MCF 10A (cell line): Measurements from ENCODE around the gene ABHD15. TPM values are rescaled to one million over a fixed set of nuclear protein-coding genes. Genes with fewer than 3 reads are reported as not detected.

Experiments used
- BruUV-seq: library from RNA; stranded (reverse); fragments of 400-500 nt; replicated peaks from 2 replicates; lab custom pipeline; 2021; lab: Mats Ljungman, UMichigan
- CTCF ChIA-PET: fragments of 300-600 bp; sonication (Branson Sonifier 250); formaldehyde crosslinking; extraction: SDS; loops from one replicate; lab custom pipeline; 2021; ENCODE audit warnings: antibody characterized with exemption, inconsistent platforms; lab: Yijun Ruan, JAX
- POLR2A ChIA-PET: fragments of 300-600, 350-650 bp; sonication (Branson Sonifier 250); formaldehyde crosslinking; extraction: SDS; loops from one replicate; lab custom pipeline; 2020; ENCODE audit warnings: antibody characterized with exemption, inconsistent platforms; lab: Yijun Ruan, JAX
- DNase-seq: peaks from one replicate; pipeline ENCODE4 v3.0.0-alpha.2; 2018; ENCODE audit not compliant: unreplicated experiment
- H3K27ac Mint-ChIP-seq: one replicate; pipeline ENCODE4 v1.8.0; 2022; ENCODE audit warnings: mild to moderate bottlenecking, low read depth, mixed read lengths; ENCODE audit not compliant: unreplicated experiment
- H3K27me3 Mint-ChIP-seq: one replicate; pipeline ENCODE4 v1.8.0; 2022; ENCODE audit warnings: mixed read lengths; ENCODE audit not compliant: insufficient read depth, unreplicated experiment
- H3K36me3 Mint-ChIP-seq: one replicate; pipeline ENCODE4 v1.8.0; 2022; ENCODE audit warnings: mild to moderate bottlenecking, moderate library complexity, mixed read lengths; ENCODE audit not compliant: insufficient read depth, unreplicated experiment
- H3K4me1 Mint-ChIP-seq: one replicate; pipeline ENCODE4 v1.8.0; 2022; ENCODE audit warnings: mixed read lengths; ENCODE audit not compliant: insufficient read depth, unreplicated experiment
- H3K4me3 Mint-ChIP-seq: one replicate; pipeline ENCODE4 v1.8.0; 2022; ENCODE audit warnings: mild to moderate bottlenecking, moderate library complexity, mixed read lengths; ENCODE audit not compliant: unreplicated experiment
- H3K9me3 Mint-ChIP-seq: one replicate; pipeline ENCODE4 v1.8.0; 2022; ENCODE audit warnings: mixed read lengths; ENCODE audit not compliant: unreplicated experiment
- CTCF ChIP-seq: fragments of 200-600 bp; IDR thresholded peaks from one replicate; pipeline ENCODE4 v1.8.0; 2022; ENCODE audit warnings: antibody characterized with exemption, mild to moderate bottlenecking; ENCODE audit not compliant: unreplicated experiment
- intact Hi-C: fragments of 100-400 bp; cut with micrococcal nuclease; formaldehyde crosslinking; loops from 2 replicates; pipeline ENCODE4 v1.14.1; 2022
- total RNA-seq: library from RNA; stranded (reverse); gene quantifications from 2 replicates; pipeline ENCODE4 v1.2.3, GENCODE V29; 2022

ABHD15 gene
- total RNA-seq, 1 experiment from 2014 or later: 2.8 TPM

DNA sequence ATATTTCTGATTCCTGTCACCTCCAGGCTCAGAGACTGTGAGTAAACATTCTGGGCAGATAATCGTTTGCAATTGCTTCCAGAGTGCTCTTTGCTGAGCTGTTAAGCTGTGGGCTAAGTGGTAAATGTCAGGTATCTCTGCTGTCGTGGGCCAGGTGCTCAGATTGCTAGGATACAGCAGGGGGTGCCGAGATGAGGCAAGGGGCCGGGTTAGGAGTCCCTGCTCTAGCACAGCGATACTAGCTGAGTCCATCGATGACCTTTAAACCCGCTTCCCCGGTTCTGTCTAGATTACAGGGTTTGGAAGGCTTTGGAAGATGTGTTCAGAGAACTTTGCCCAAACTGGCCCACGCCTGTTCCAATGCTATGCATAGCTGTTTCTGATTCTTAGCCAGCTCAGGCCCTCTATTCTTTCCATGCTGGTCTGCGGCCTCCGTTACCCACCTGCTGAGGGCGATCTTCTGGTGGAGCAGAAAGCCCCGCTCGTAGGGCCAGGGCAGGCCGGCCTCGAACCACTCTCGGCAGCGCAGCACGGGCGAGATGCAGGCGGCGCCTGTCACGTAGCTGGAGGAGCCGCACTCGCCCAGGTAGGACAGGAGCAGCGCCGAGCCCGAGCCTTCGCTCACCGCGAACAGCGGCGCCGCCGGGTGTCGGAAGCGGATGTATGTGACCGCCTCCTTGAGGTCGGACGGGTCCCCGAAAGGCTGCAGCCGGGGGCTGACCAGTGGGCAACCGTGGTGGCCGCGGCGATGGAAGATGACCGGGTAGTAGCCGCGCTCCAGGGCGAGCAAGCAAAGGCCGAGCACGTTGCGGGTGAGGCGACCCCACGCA, 979 bp downstream of the ABHD15 start:
- TF ChIP-seq CTCF: no peak
- no peak overlapping the region for H3K4me3 Mint-ChIP-seq
- no peaks in the 10 kb centered on the region for H3K27me3 Mint-ChIP-seq
- DNase-seq: no peak
- intact Hi-C loops: no loop called here
- ChIA-PET POLR2A (interaction anchor here (1.4 to 5.8 kb wide), 3 partner anchors 11 to 272 kb away, joined by 4 to 43 read pairs (median 23); partner anchors contain the start of genes ANKRD13B and NUFIP2), CTCF (interaction anchor here (0.6 to 2.1 kb wide), 5 partner anchors 9 to 598 kb away, joined by 3 to 5 read pairs (median 3); no protein-coding TSS in a partner anchor)
- peaks cover 6% of the 10 kb centered on the region for H3K36me3 Mint-ChIP-seq
- no TSS peak for BruUV-seq
- H3K9me3 Mint-ChIP-seq: no peaks in the 10 kb centered on the region
- peaks cover 9% of the 10 kb centered on the region for H3K4me1 Mint-ChIP-seq
- H3K27ac Mint-ChIP-seq: no peak overlapping the region

GRCh38 chr17:29563816-29564215, 3.0 kb downstream of the ABHD15 start:
- no peak overlapping the region for H3K27ac Mint-ChIP-seq
- ChIA-PET POLR2A (interaction anchor here (0.7 kb wide), 1 partner anchor 27 kb away, joined by 3 read pairs; no protein-coding TSS in a partner anchor), CTCF (interaction anchor here (0.7 to 1.4 kb wide), 3 partner anchors 29 to 395 kb away, joined by 3 to 5 read pairs (median 3); partner anchors contain the start of gene ANKRD13B)
- H3K4me3 Mint-ChIP-seq: no peak overlapping the region
- H3K27me3 Mint-ChIP-seq: no peaks in the 10 kb centered on the region
- intact Hi-C loops: no loop called here
- no TSS peak for BruUV-seq
- no peak for TF ChIP-seq CTCF
- H3K4me1 Mint-ChIP-seq: no peaks in the 10 kb centered on the region
- no peaks in the 10 kb centered on the region for H3K9me3 Mint-ChIP-seq
- no peak for DNase-seq
- no peaks in the 10 kb centered on the region for H3K36me3 Mint-ChIP-seq

- H3K4me3 Mint-ChIP-seq: no peak overlapping the region
- DNase-seq: no peak
- POLR2A ChIA-PET: no interaction called here
Observed at GRCh38 chr17:29562615-29563014, 4.2 kb downstream of the ABHD15 start.

More at GRCh38 chr17:29562615-29563014, 4.2 kb downstream of the ABHD15 start:
- no peaks in the 10 kb centered on the region for H3K9me3 Mint-ChIP-seq
- CTCF ChIA-PET: interaction anchor here (0.7 to 1.0 kb wide), 2 partner anchors 14 to 19 kb away, joined by 3 to 6 read pairs; no protein-coding TSS in a partner anchor
- no peaks in the 10 kb centered on the region for H3K4me1 Mint-ChIP-seq
- H3K36me3 Mint-ChIP-seq: no peaks in the 10 kb centered on the region
- no peaks in the 10 kb centered on the region for H3K27me3 Mint-ChIP-seq
- TF ChIP-seq CTCF: no peak
- BruUV-seq: no TSS peak
- H3K27ac Mint-ChIP-seq: no peak overlapping the region
- intact Hi-C loops: no loop called here
